ENCODE results near the gene RGS3.
"Not testable (repeated sequence)": the region's sequence is repeated elsewhere in the genome, so short reads cannot be mapped to it uniquely, and the experiment has no call there.

The RGS3 gene

DNA sequence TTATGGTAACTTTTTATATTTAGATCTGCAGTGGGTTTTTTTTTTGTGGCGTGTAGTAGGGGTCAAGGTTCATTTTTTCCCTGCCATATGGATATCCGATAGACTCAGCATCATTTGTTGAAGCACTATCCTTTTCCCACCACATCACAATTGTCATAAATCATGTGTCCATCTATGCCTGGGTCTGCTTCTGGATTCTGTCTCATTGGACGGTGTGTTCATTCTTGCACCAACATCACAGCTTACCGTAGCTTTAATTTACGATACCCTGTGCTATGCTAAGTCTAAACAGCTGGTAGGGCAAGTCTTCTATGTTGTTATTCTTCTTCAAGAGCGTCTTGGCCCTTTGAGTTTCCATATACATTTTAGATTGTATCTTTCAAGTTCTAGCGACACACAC is 175.0 kb downstream of the RGS3 start:
- FAIRE-seq (no peak), DNase-seq (ENCODE audit: insufficient read length, low spot score) (no peak)
- no peak for TF ChIP-seq CTCF (IDR thresholded peaks at IDR 0.05; ENCODE audit: insufficient read depth, missing control alignments)

GRCh38 chr9:113638897-113639296 is 175.4 kb downstream of the RGS3 start:
- DNase-seq (ENCODE audit: insufficient read length, low spot score) (no peak), FAIRE-seq (no peak)
- TF ChIP-seq CTCF (IDR thresholded peaks at IDR 0.05; ENCODE audit: insufficient read depth, missing control alignments): no peak

DNA sequence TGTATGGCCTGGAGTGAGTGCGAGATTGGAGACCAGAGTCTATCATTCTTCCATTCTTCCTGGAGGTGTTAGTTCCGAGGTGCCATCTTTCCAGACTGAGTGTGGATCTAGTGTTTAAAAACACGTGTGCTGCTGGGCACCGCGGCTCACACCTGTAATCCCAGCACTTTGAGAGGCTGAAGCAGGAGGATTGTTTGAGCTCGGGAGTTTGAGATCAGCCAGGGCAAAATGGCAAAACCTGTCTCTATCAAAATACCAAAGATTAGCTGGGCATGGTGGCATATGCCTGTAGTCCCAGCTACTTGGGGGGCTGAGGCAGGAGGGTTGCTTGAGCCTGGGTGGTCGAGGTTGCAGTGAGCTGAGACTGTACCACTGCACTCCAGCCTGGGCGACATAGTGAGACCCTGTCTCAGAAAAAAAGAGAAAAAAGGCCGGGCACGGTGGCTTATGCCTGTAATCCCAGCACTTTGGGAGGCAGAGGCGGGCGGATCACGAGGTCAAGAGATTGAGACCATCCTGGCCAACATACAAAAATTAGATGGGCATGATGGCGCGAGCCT is 176.0 kb downstream of the RGS3 start:
- DNase-seq (ENCODE audit: insufficient read length, low spot score); FAIRE-seq: not testable (repeated sequence)

GRCh38 chr9:113640418-113640817 is 176.9 kb downstream of the RGS3 start:
- FAIRE-seq (no peak), DNase-seq (ENCODE audit: insufficient read length, low spot score) (no peak)
- no peak for TF ChIP-seq CTCF (IDR thresholded peaks at IDR 0.05; ENCODE audit: insufficient read depth, missing control alignments)

- TF ChIP-seq CTCF (IDR thresholded peaks at IDR 0.05; ENCODE audit: insufficient read depth, missing control alignments): no peak
- no peak for FAIRE-seq
- no peak for DNase-seq (ENCODE audit: insufficient read length, low spot score)
Observed at GRCh38 chr9:113641100-113641885, 177.8 kb downstream of the RGS3 start.

- DNase-seq (ENCODE audit: insufficient read length, low spot score) (no peak), FAIRE-seq (no peak)
- no peak for TF ChIP-seq CTCF (IDR thresholded peaks at IDR 0.05; ENCODE audit: insufficient read depth, missing control alignments)
Observed at GRCh38 chr9:113644321-113644720, 180.8 kb downstream of the RGS3 start.

DNA sequence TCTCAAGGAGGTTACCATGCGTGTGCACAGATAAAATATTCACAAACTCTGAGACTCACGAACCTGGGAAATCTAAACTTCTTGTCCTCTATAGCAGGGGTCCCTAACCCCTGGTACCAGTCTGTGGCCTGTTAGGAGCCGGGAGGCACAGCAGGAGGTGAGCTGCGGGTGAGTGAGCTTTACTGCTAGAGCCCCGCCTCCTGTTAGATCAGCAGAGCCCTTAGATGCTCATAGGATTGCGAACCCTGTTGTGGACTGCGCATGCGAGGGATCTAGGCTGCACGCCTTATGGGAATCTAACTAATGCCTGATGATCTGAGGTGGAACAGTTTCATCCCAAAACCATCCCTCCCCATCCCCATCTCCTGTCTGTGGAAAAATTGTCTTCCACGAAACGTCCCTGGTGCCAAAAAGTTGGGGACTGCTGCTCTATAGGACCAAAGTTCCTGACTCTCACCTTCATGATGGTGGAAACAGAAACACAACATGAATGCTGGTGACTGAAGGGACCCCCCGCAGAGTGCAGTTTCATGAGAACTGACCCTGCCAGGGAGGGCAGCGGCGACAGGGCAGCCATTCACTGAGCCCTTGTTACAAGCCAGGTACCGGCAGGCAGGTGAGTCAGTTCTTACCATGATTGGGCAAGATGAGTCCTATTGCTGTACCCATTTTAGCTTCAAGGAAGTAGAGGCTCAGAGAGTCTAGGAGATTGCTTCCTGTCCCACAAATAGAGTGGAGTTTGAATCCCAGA is 181.9 kb downstream of the RGS3 start:
- no peak for DNase-seq (ENCODE audit: insufficient read length, low spot score)
- FAIRE-seq: no peak
- TF ChIP-seq CTCF (IDR thresholded peaks at IDR 0.05; ENCODE audit: insufficient read depth, missing control alignments): no peak
